SK-N-MC (cell line): ENCODE results near the gene JADE1.

Experiments used
- DNase-seq: peaks from one replicate; pipeline ENCODE4 v3.0.0-alpha.2; 2011; ENCODE audit warnings: low read depth, low spot score
- H3K27ac ChIP-seq: fragments of 200-600 bp; sonication (generic); 2 replicates; pipeline ENCODE4 v1.5.1; 2016; ENCODE audit warnings: mixed run types
- H3K36me3 ChIP-seq: fragments of 200-600 bp; sonication (generic); 2 replicates; pipeline ENCODE4 v1.6.1; 2017; ENCODE audit warnings: antibody characterized with exemption, low read length, mixed read lengths; ENCODE audit not compliant: insufficient read depth
- H3K4me3 ChIP-seq: fragments of 200-600 bp; sonication (generic); 2 replicates; pipeline ENCODE4 v1.5.1; 2016
- H3K9ac ChIP-seq: fragments of 200-600 bp; sonication (generic); 2 replicates; pipeline ENCODE4 v1.8.0; 2017; ENCODE audit warnings: mixed run types, mixed read lengths; ENCODE audit not compliant: insufficient read length
- H3K9me3 ChIP-seq: fragments of 200-600 bp; sonication (generic); 2 replicates; pipeline ENCODE4 v1.6.1; 2017; ENCODE audit warnings: low read depth, mild to moderate bottlenecking, antibody characterized with exemption, low read length, moderate library complexity, mixed read lengths
- EZH2 ChIP-seq: fragments of 200-600 bp; sonication (generic); IDR thresholded peaks from one replicate; pipeline ENCODE4 v1.6.1; 2017; ENCODE audit warnings: antibody characterized with exemption
- FOXP2 ChIP-seq: optimal IDR thresholded peaks from 2 replicates; pipeline ENCODE3; 2011; ENCODE audit warnings: mild to moderate bottlenecking, moderate library complexity; ENCODE audit not compliant: insufficient read depth; ENCODE audit errors: extremely low read length, control extremely low read depth
- POLR2AphosphoS5 ChIP-seq: IDR thresholded peaks from 2 replicates; pipeline ENCODE4 v1.6.1; 2012; ENCODE audit warnings: mild to moderate bottlenecking, low read depth, low read length, borderline replicate concordance

Gene JADE1

DNA sequence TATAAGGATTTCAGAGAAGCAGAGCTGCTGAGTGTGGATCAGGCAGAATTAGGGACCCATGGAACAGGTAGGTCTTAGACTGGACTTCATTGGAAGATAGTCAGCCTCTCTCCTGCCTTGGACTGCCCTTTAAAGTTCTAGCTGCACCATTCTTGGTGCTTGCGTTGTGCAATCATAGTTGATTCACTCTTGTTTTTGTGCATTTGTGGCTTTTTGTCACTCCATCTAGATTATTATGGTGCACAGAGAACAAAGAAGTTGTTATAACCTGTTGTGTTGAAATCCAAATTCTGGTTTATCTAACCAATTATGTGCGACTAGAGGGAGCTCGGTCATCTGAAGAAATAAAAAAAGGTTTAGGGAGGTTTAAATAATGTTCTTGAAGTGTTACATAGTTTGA, 59.3 kb downstream of the JADE1 start:
- H3K36me3 ChIP-seq, result peaks cover 30% of the 10 kb centered on the region

GRCh38 chr4:128869776-128870509, 60.4 kb downstream of the JADE1 start:
- Histone ChIP-seq H3K4me3 (no peak overlapping the region), H3K27ac (no peak overlapping the region), H3K9me3 (no peaks in the 10 kb centered on the region), H3K36me3 (peaks cover 30% of the 10 kb centered on the region), H3K9ac (no peak overlapping the region)
- DNase-seq, result no peak
- no peak for TF ChIP-seq EZH2
- no peak for TF ChIP-seq FOXP2
- no peak for TF ChIP-seq POLR2AphosphoS5

More for the DNA sequence above, 59.3 kb downstream of the JADE1 start:
- DNase-seq, result no peak
- TF ChIP-seq FOXP2, result no peak
- TF ChIP-seq EZH2, result no peak
- no peak for TF ChIP-seq POLR2AphosphoS5
- Histone ChIP-seq H3K27ac (no peak overlapping the region), H3K4me3 (no peak overlapping the region), H3K9me3 (no peaks in the 10 kb centered on the region), H3K9ac (no peak overlapping the region)

DNA sequence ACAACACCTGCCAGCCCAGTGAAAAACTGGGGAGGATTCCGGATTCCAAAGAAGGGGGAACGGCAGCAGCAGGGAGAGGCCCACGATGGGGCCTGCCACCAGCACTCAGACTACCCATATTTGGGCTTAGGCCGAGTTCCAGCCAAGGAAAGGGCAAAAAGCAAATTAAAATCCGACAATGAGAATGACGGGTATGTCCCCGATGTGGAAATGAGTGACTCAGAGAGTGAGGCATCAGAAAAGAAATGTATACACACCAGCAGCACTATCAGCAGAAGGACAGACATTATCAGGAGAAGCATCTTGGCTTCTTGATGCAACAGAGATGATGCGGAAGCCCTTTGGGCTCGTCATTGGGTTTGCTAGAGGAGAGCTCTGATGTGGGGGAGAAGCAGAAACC, 62.4 kb downstream of the JADE1 start:
- no peaks in the 10 kb centered on the region for H3K9me3 ChIP-seq
- no peak overlapping the region for H3K27ac ChIP-seq
- H3K4me3 ChIP-seq, result no peak overlapping the region
- TF ChIP-seq EZH2, result no peak
- no peak for TF ChIP-seq POLR2AphosphoS5
- no peak for TF ChIP-seq FOXP2
- H3K9ac ChIP-seq, result no peak overlapping the region
- H3K36me3 ChIP-seq, result peaks cover 30% of the 10 kb centered on the region
- no peak for DNase-seq

GRCh38 chr4:128876200-128876599, 66.7 kb downstream of the JADE1 start:
- H3K36me3 ChIP-seq, result peaks cover 14% of the 10 kb centered on the region
- H3K4me3 ChIP-seq, result no peak overlapping the region
- no peak for DNase-seq
- H3K9ac ChIP-seq, result no peak overlapping the region
- no peak overlapping the region for H3K27ac ChIP-seq
- TF ChIP-seq POLR2AphosphoS5 (no peak), FOXP2 (no peak), EZH2 (no peak)
- no peaks in the 10 kb centered on the region for H3K9me3 ChIP-seq

DNA sequence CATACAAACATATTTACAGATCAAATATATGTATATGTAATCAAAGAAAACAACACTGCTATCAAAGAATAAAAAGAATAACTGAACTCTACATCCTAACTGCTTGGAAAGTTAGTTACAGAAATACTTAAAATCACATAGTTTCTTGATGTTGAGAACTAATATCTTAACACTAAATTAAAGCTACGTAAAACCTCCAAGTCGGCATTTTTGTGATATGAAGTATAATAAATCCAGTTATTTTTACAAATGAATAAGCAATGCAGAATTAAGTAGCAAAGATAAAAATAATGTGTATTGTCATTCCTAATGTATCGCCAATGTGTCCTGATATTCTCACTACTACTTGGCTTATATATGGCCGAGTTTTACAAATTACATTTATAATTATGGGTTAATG, 68.4 kb downstream of the JADE1 start:
- DNase-seq, result no peak
- no peaks in the 10 kb centered on the region for H3K36me3 ChIP-seq
- no peak overlapping the region for H3K9ac ChIP-seq
- TF ChIP-seq FOXP2 (no peak), EZH2 (no peak), POLR2AphosphoS5 (no peak)
- H3K9me3 ChIP-seq, result no peaks in the 10 kb centered on the region
- no peak overlapping the region for H3K4me3 ChIP-seq
- H3K27ac ChIP-seq, result no peak overlapping the region

- TF ChIP-seq EZH2, result no peak
- DNase-seq, result no peak
- no peak overlapping the region for H3K9ac ChIP-seq
- H3K4me3 ChIP-seq, result no peak overlapping the region
- H3K36me3 ChIP-seq, result no peaks in the 10 kb centered on the region
- H3K27ac ChIP-seq, result no peak overlapping the region
- H3K9me3 ChIP-seq, result no peaks in the 10 kb centered on the region
Measured at GRCh38 chr4:128879283-128879682, 69.8 kb downstream of the JADE1 start.

GRCh38 chr4:128879971-128880370, 70.5 kb downstream of the JADE1 start:
- no peak for TF ChIP-seq FOXP2
- no peak for TF ChIP-seq POLR2AphosphoS5
- TF ChIP-seq EZH2, result no peak
- Histone ChIP-seq H3K4me3 (no peak overlapping the region), H3K9me3 (no peaks in the 10 kb centered on the region), H3K36me3 (no peaks in the 10 kb centered on the region), H3K9ac (no peak overlapping the region), H3K27ac (no peak overlapping the region)
- no peak for DNase-seq

DNA sequence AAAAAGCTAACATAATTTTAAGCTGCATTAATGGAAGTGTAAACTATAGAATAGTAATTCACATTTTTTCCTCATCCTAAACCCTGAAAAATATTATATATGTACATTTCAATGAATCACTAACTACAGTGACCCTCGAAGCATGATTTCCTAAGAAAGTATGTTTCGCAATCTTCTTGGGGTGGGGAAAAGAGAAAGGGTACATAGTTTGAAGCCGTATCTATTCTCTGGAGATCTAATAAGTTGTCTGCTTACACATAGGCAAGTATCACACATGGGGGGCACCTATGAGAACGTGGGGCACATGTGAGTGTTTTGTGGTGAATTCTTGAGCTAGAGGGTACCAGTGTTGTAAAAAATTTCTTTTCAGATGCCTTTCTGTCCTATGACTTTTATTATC, 71.2 kb downstream of the JADE1 start:
- no peak overlapping the region for H3K9ac ChIP-seq
- no peak overlapping the region for H3K27ac ChIP-seq
- H3K4me3 ChIP-seq, result no peak overlapping the region
- no peaks in the 10 kb centered on the region for H3K36me3 ChIP-seq
- H3K9me3 ChIP-seq, result no peaks in the 10 kb centered on the region
- TF ChIP-seq POLR2AphosphoS5 (no peak), FOXP2 (no peak), EZH2 (no peak)
- no peak for DNase-seq

GRCh38 chr4:128904821-128905220, 95.3 kb downstream of the JADE1 start:
- no peak overlapping the region for H3K27ac ChIP-seq
- TF ChIP-seq FOXP2, result no peak
- no peak overlapping the region for H3K9ac ChIP-seq
- H3K36me3 ChIP-seq, result no peaks in the 10 kb centered on the region
- DNase-seq, result no peak
- no peak overlapping the region for H3K4me3 ChIP-seq
- no peaks in the 10 kb centered on the region for H3K9me3 ChIP-seq

DNA sequence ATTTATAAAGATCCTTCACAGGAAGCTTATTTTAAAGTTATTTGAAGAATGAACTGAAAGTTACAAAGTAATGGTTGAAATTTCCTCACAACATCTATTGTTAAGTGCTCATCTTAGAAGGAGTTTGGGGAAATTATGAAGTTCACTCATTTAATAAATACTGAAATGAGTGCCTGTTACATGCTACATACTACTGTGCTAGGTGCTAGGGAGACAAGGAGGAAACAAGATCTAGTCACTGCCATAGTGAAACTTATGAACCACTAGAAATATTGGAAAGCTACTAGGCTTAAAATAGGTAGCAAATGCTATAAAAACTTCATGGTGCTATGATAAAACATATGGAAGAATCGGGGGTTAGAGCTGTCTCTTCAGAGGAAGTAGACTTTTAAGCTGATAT, 97.1 kb downstream of the JADE1 start:
- no peak for DNase-seq
- no peak for TF ChIP-seq FOXP2
- no peak for TF ChIP-seq EZH2
- no peak for TF ChIP-seq POLR2AphosphoS5
- Histone ChIP-seq H3K9ac (no peak overlapping the region), H3K27ac (no peak overlapping the region), H3K4me3 (no peak overlapping the region), H3K36me3 (no peaks in the 10 kb centered on the region), H3K9me3 (no peaks in the 10 kb centered on the region)
